NCI-H460 (cell line): ENCODE measurements around the gene WDR33. TPM values are rescaled to one million over a fixed set of nuclear protein-coding genes. Genes with fewer than 3 reads are reported as not detected.
A peak's percentile ranks its signal among the peaks of the same experiment; 100 is the strongest.

Experiments
- DNase-seq: peaks from one replicate; pipeline ENCODE4 v3.0.0-alpha.2; 2016; ENCODE audit warnings: low read depth; ENCODE audit errors: extremely low read depth
- total RNA-seq: library from RNA; depleted of rRNA; stranded (reverse); fragments of >200 nt; shearing (Covaris generic); gene quantifications from 2 replicates; pipeline ENCODE4 v1.2.3, GENCODE V29; 2014

Gene WDR33
- total RNA-seq, 1 experiment from 2014 or later, result 32.7 TPM

- no peak for DNase-seq
Observed at GRCh38 chr2:127722807-127723206, 88.2 kb downstream of the WDR33 start.

GRCh38 chr2:127721978-127722355, 89.0 kb downstream of the WDR33 start:
- no peak for DNase-seq

- DNase-seq, result no peak
Observed at GRCh38 chr2:127721311-127721977, 89.5 kb downstream of the WDR33 start.

GRCh38 chr2:127719301-127720218, 91.4 kb downstream of the WDR33 start:
- no peak for DNase-seq

- no peak for DNase-seq
Observed at GRCh38 chr2:127718271-127718670, 92.7 kb downstream of the WDR33 start.

GRCh38 chr2:127715778-127716449, 95.1 kb downstream of the WDR33 start:
- DNase-seq, result no peak

GRCh38 chr2:127713562-127713961, 97.4 kb downstream of the WDR33 start:
- DNase-seq, result no peak

GRCh38 chr2:127712999-127713398, 98.0 kb downstream of the WDR33 start:
- DNase-seq, result no peak

- DNase-seq, result no peak
Observed at GRCh38 chr2:127709336-127709735, 101.6 kb downstream of the WDR33 start.

- no peak for DNase-seq
Observed at GRCh38 chr2:127707890-127708648, 102.9 kb downstream of the WDR33 start.

- DNase-seq, result no peak
Observed at GRCh38 chr2:127706215-127706990, 104.6 kb downstream of the WDR33 start.

GRCh38 chr2:127705391-127706065, 105.4 kb downstream of the WDR33 start:
- DNase-seq, result no peak

GRCh38 chr2:127704641-127705390, 106.2 kb downstream of the WDR33 start:
- DNase-seq, result no peak

GRCh38 chr2:127703282-127703681, 107.7 kb downstream of the WDR33 start:
- no peak for DNase-seq

GRCh38 chr2:127702395-127703009, 108.5 kb downstream of the WDR33 start:
- no peak for DNase-seq

- DNase-seq, result peak; percentile 52
Observed at GRCh38 chr2:127701651-127702394, 109.1 kb downstream of the WDR33 start.

GRCh38 chr2:127701193-127701650, 109.7 kb downstream of the WDR33 start, which contains the start of gene SFT2D3:
Gene SFT2D3 (plus strand): TSS chr2:127701497. CDS start chr2:127701529, 32 bp downstream.
- DNase-seq, result peak; percentile 89
